ENCODE data around the gene LRCH1. TPM values are rescaled to one million over a fixed set of nuclear protein-coding genes. Genes with fewer than 3 reads are reported as not detected.

LRCH1 gene
- total and polyA plus RNA-seq, 11 donors = 4.5 to 20.1 (median 12.5) TPM

DNA sequence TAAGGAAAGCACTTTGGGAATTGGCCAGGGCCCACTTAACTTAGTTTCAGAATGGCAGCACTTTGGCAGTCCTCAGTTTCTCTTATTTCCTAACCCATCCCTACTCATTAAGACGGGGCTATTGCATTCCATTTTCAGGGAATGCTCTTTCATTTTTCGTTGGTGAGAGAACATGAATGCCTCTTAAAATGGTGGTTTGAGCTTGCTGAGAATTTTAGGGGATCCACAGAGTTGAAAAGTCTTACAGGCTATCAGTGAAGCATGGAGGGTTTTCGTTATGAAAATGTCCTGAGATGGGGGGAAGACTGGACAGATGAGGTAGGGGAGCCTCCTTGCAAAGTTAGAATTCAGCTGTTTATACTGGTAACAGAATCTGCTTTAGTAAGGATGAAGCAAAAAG lies 71.4 kb downstream of the LRCH1 start:
- intact Hi-C loops (cut with DNase I) = loop anchor here in 1 of 10 donors (5.0 kb wide), 1 partner anchor 83 kb away; no protein-coding TSS in a partner anchor
- TF ChIP-seq, protein P1, sequence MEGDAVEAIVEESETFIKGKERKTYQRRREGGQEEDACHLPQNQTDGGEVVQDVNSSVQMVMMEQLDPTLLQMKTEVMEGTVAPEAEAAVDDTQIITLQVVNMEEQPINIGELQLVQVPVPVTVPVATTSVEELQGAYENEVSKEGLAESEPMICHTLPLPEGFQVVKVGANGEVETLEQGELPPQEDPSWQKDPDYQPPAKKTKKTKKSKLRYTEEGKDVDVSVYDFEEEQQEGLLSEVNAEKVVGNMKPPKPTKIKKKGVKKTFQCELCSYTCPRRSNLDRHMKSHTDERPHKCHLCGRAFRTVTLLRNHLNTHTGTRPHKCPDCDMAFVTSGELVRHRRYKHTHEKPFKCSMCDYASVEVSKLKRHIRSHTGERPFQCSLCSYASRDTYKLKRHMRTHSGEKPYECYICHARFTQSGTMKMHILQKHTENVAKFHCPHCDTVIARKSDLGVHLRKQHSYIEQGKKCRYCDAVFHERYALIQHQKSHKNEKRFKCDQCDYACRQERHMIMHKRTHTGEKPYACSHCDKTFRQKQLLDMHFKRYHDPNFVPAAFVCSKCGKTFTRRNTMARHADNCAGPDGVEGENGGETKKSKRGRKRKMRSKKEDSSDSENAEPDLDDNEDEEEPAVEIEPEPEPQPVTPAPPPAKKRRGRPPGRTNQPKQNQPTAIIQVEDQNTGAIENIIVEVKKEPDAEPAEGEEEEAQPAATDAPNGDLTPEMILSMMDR (IDR thresholded peaks at IDR 0.05) = no peak
- TF ChIP-seq POLR2A (IDR thresholded peaks at IDR 0.05) = no peak
- Histone ChIP-seq H3K9me3 (no peaks in the 10 kb centered on the region), H3K36me3 (no peaks in the 10 kb centered on the region), H3K4me1 (peaks cover 3 to 69% (median 45%) of the 10 kb centered on the region in 12 donors), H3K4me3 (no peak overlapping the region), H3K27ac (no peak overlapping the region), H3K27me3 (no peaks in the 10 kb centered on the region)
- DNase-seq (no peak), ATAC-seq (no peak)
- WGBS, 4 donors = 91 to 96% (median 91%) methylated on average over 3 of the region's 3 CpGs

- Histone ChIP-seq H3K4me1 (peaks cover 3 to 69% (median 49%) of the 10 kb centered on the region in 12 donors), H3K27ac (no peak overlapping the region), H3K9me3 (no peaks in the 10 kb centered on the region), H3K36me3 (no peaks in the 10 kb centered on the region), H3K27me3 (no peaks in the 10 kb centered on the region), H3K4me3 (no peak overlapping the region)
- intact Hi-C loops (cut with DNase I) = loop anchor here in 1 of 10 donors (5.0 kb wide), 1 partner anchor 82 kb away; no protein-coding TSS in a partner anchor
- WGBS, 4 donors = 62 to 89% (median 86%) methylated on average over 4 of the region's 4 CpGs
- DNase-seq (no peak), ATAC-seq (no peak)
- TF ChIP-seq, protein P1 (IDR thresholded peaks at IDR 0.05) = no peak
- TF ChIP-seq POLR2A (IDR thresholded peaks at IDR 0.05) = no peak
Observed at GRCh38 chr13:46624821-46625220, 71.9 kb downstream of the LRCH1 start.

DNA sequence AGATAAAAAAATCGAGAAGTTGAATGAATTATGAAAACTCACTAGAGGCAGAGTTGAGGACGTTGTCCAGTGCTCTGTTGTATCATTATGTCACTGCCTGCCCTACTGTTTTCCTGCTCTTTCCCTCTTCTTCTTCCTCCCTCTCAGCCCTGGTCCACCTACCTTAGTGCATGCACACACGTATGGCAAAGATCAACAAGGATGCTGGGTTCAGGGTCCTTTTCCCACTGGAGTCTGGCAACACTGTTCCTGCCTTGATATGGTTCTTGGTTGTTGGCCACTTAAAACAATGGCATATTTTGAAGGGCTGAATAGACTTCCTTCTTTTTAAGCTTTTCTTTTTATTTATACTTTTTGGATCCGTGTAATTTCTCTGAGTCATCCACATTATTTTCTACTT lies 74.5 kb downstream of the LRCH1 start:
- TF ChIP-seq, protein P1 (IDR thresholded peaks at IDR 0.05) = no peak
- TF ChIP-seq POLR2A (IDR thresholded peaks at IDR 0.05) = no peak
- H3K27ac ChIP-seq = peak overlapping the region in 1 of 12 donors; percentile 49
- peaks cover 3 to 68% (median 51%) of the 10 kb centered on the region in 12 donors for H3K4me1 ChIP-seq
- no peak overlapping the region for H3K4me3 ChIP-seq
- 68 to 79% (median 72%) methylated on average over 4 of the region's 4 CpGs for WGBS, 4 donors
- no peaks in the 10 kb centered on the region for H3K9me3 ChIP-seq
- no peak for ATAC-seq
- no peaks in the 10 kb centered on the region for H3K36me3 ChIP-seq
- intact Hi-C loops (cut with DNase I) = loop anchor here in 1 of 10 donors (2.0 kb wide), 1 partner anchor 27 kb away; no protein-coding TSS in a partner anchor
- DNase-seq = no peak
- no peaks in the 10 kb centered on the region for H3K27me3 ChIP-seq

GRCh38 chr13:46628622-46629365 lies 75.8 kb downstream of the LRCH1 start:
- Histone ChIP-seq H3K27ac (peak overlapping the region in 3 of 12 donors; percentile 37 to 49 (median 38)), H3K4me3 (no peak overlapping the region), H3K4me1 (peaks cover 0 to 69% (median 49%) of the 10 kb centered on the region in 12 donors), H3K9me3 (no peaks in the 10 kb centered on the region), H3K36me3 (no peaks in the 10 kb centered on the region), H3K27me3 (no peaks in the 10 kb centered on the region)
- 92 to 98% (median 95%) methylated on average over 7 of the region's 7 CpGs for WGBS, 4 donors
- DNase-seq (no peak), ATAC-seq (no peak)
- intact Hi-C loops (cut with DNase I) = no loop called here
- TF ChIP-seq, protein P1 (IDR thresholded peaks at IDR 0.05) = no peak
- TF ChIP-seq POLR2A (IDR thresholded peaks at IDR 0.05) = no peak
